Muscle of back (tissue), 11 donors: ENCODE results near the gene GLT1D1. TPM values are rescaled to one million over a fixed set of nuclear protein-coding genes. Genes with fewer than 3 reads are reported as not detected.

ENCODE experiments used
- DNase-seq, 3 donors: peaks; one replicate each; pipeline versions ENCODE4 v3.0.0 to v3.0.0-alpha.2; 2013
- polyA plus RNA-seq, 10 donors: library from polyadenylated mRNA; unstranded; fragments of 120-200 nt; gene quantifications; one replicate each; pipeline ENCODE4 v1.2.1, GENCODE V29; 2013; ENCODE audit not compliant: insufficient read length in 10 of 10

GLT1D1 gene
- polyA plus RNA-seq, 10 donors = 0.78 to 2.1 (median 1.2) TPM

- DNase-seq = peak in 1 of 3 donors; percentile 46
Observed at GRCh38 chr12:128853600-128854197, 421 bp downstream of the GLT1D1 start.

GRCh38 chr12:128856035-128856790 lies 2.9 kb downstream of the GLT1D1 start:
- no peak for DNase-seq

- no peak for DNase-seq
Observed at GRCh38 chr12:128856791-128857078, 3.5 kb downstream of the GLT1D1 start.

GRCh38 chr12:128857133-128857763 lies 4.0 kb downstream of the GLT1D1 start:
- no peak for DNase-seq

GRCh38 chr12:128859311-128859710 lies 6.0 kb downstream of the GLT1D1 start:
- DNase-seq = no peak

- no peak for DNase-seq
Observed at GRCh38 chr12:128861226-128862016, 8.1 kb downstream of the GLT1D1 start.

GRCh38 chr12:128863957-128864356 lies 10.7 kb downstream of the GLT1D1 start:
- DNase-seq = no peak

GRCh38 chr12:128864516-128865186 lies 11.4 kb downstream of the GLT1D1 start:
- no peak for DNase-seq

- DNase-seq = no peak
Observed at GRCh38 chr12:128867466-128867865, 14.2 kb downstream of the GLT1D1 start.

- no peak for DNase-seq
Observed at GRCh38 chr12:128871516-128871892, 18.2 kb downstream of the GLT1D1 start.

GRCh38 chr12:128872303-128872702 lies 19.0 kb downstream of the GLT1D1 start:
- no peak for DNase-seq

GRCh38 chr12:128876559-128876958 lies 23.3 kb downstream of the GLT1D1 start:
- DNase-seq = no peak

- DNase-seq = no peak
Observed at GRCh38 chr12:128879898-128880764, 26.9 kb downstream of the GLT1D1 start.

GRCh38 chr12:128891856-128892255 lies 38.6 kb downstream of the GLT1D1 start:
- DNase-seq = no peak

- DNase-seq = no peak
Observed at GRCh38 chr12:128903236-128903635, 50.0 kb downstream of the GLT1D1 start.

GRCh38 chr12:128905003-128905544 lies 51.8 kb downstream of the GLT1D1 start:
- DNase-seq = no peak

GRCh38 chr12:128906485-128907137 lies 53.3 kb downstream of the GLT1D1 start:
- no peak for DNase-seq

- no peak for DNase-seq
Observed at GRCh38 chr12:128908254-128908653, 55.0 kb downstream of the GLT1D1 start.

GRCh38 chr12:128909653-128910052 lies 56.4 kb downstream of the GLT1D1 start:
- no peak for DNase-seq

- no peak for DNase-seq
Observed at GRCh38 chr12:128910629-128911028, 57.4 kb downstream of the GLT1D1 start.
